GM23338 (cell line): ENCODE data around the gene POU1F1. TPM values are rescaled to one million over a fixed set of nuclear protein-coding genes. Genes with fewer than 3 reads are reported as not detected.
A peak's percentile ranks its signal among the peaks of the same experiment; 100 is the strongest.

Source experiments
- ATAC-seq: fragments of 200-7000 bp; cut with Tn5 transposase; 3 replicates; pipeline ENCODE4 v1.9.1; 2020
- DNase-seq: peaks from one replicate; pipeline ENCODE4 v3.0.0-alpha.2; 2015; ENCODE audit warnings: low spot score
- H2AFZ ChIP-seq: fragments of 200-600 bp; sonication (generic); 2 replicates; pipeline ENCODE4 v1.8.0; 2016; ENCODE audit warnings: antibody characterized with exemption, mild to moderate bottlenecking, moderate library complexity
- H3F3A ChIP-seq: fragments of 200-600 bp; sonication (generic); replicated peaks from 2 replicates; pipeline ENCODE4 v1.8.0; 2017; ENCODE audit warnings: antibody characterized with exemption, mixed run types, low read depth
- H3K27ac ChIP-seq: fragments of 200-600 bp; sonication (generic); 2 replicates; pipeline ENCODE4 v1.6.1; 2016; ENCODE audit warnings: low read depth
- H3K27me3 ChIP-seq: fragments of 200-600 bp; sonication (generic); 2 replicates; pipeline ENCODE4 v1.8.0; 2016; ENCODE audit warnings: mild to moderate bottlenecking, mixed run types, moderate library complexity; ENCODE audit not compliant: insufficient read depth
- H3K36me3 ChIP-seq: fragments of 200-600 bp; sonication (generic); 2 replicates; pipeline ENCODE4 v1.8.0; 2016; ENCODE audit warnings: mild to moderate bottlenecking; ENCODE audit not compliant: insufficient read depth
- H3K4me1 ChIP-seq: fragments of 200-600 bp; sonication (generic); 2 replicates; pipeline ENCODE4 v1.8.0; 2016; ENCODE audit warnings: mild to moderate bottlenecking, moderate library complexity; ENCODE audit not compliant: insufficient read depth
- H3K4me2 ChIP-seq: fragments of 200-600 bp; sonication (generic); 2 replicates; pipeline ENCODE4 v1.7.1; 2017; ENCODE audit warnings: mixed run types
- H3K4me3 ChIP-seq: fragments of 200-600 bp; sonication (generic); 2 replicates; pipeline ENCODE4 v1.6.1; 2016; ENCODE audit warnings: mixed run types
- H3K79me2 ChIP-seq: fragments of 200-600 bp; sonication (generic); replicated peaks from 2 replicates; pipeline ENCODE4 v1.8.0; 2017; ENCODE audit warnings: mild to moderate bottlenecking; ENCODE audit not compliant: insufficient read depth
- H3K9me2 ChIP-seq: fragments of 200-600 bp; sonication (generic); 2 replicates; pipeline ENCODE4 v1.8.0; 2017; ENCODE audit not compliant: insufficient read depth
- H4K20me1 ChIP-seq: fragments of 200-600 bp; sonication (generic); replicated peaks from 2 replicates; pipeline ENCODE4 v1.8.0; 2017; ENCODE audit warnings: mild to moderate bottlenecking; ENCODE audit not compliant: insufficient read depth
- H3K27ac Mint-ChIP-seq: 2 replicates; pipeline ENCODE4 v1.8.0; 2020; ENCODE audit warnings: inconsistent platforms, mild to moderate bottlenecking, moderate library complexity, mixed read lengths
- H3K27me3 Mint-ChIP-seq: 3 replicates; pipeline ENCODE4 v1.8.0; 2022; ENCODE audit warnings: low read depth, mild to moderate bottlenecking, moderate library complexity, mixed read lengths, inconsistent platforms; ENCODE audit not compliant: insufficient read depth, poor library complexity
- H3K36me3 Mint-ChIP-seq: 3 replicates; pipeline ENCODE4 v1.8.0; 2021; ENCODE audit warnings: low read depth, mild to moderate bottlenecking, inconsistent platforms, moderate library complexity, mixed read lengths
- H3K4me1 Mint-ChIP-seq: 3 replicates; pipeline ENCODE4 v1.8.0; 2020; ENCODE audit warnings: mild to moderate bottlenecking, inconsistent platforms, mixed read lengths
- H3K4me3 Mint-ChIP-seq: 3 replicates; pipeline ENCODE4 v1.8.0; 2021; ENCODE audit warnings: moderate library complexity, mild to moderate bottlenecking, inconsistent platforms, mixed read lengths
- H3K9me3 Mint-ChIP-seq: 3 replicates; pipeline ENCODE4 v1.8.0; 2020; ENCODE audit warnings: moderate library complexity, mild to moderate bottlenecking, inconsistent platforms, mixed read lengths
- CTCF ChIP-seq, 2 experiments: fragments of 200-600 bp in 1 of 2; sonication (generic) in 1 of 2; conservative IDR thresholded peaks; 2 replicates each; pipeline versions ENCODE4 v1.5.1 to v1.6.1; 2016 to 2017; ENCODE audit warnings: antibody characterized with exemption in 2 of 2, low read depth in 2 of 2, mild to moderate bottlenecking in 2 of 2, moderate library complexity in 1 of 2
- ETS1 ChIP-seq: IDR thresholded peaks from 2 replicates; pipeline ENCODE4 v1.6.1; 2016; ENCODE audit warnings: antibody characterized with exemption
- EZH2 ChIP-seq: fragments of 200-600 bp; sonication (generic); IDR thresholded peaks from one replicate; pipeline ENCODE4 v1.8.0; 2017; ENCODE audit warnings: antibody characterized with exemption, mild to moderate bottlenecking, low read depth; ENCODE audit not compliant: unreplicated experiment
- EZH2phosphoT487 ChIP-seq: fragments of 200-600 bp; sonication (generic); IDR thresholded peaks from one replicate; pipeline ENCODE4 v1.8.1; 2018; ENCODE audit warnings: antibody characterized with exemption; ENCODE audit not compliant: unreplicated experiment
- JUNB ChIP-seq: IDR thresholded peaks from one replicate; pipeline ENCODE4 v1.6.1; 2016; ENCODE audit warnings: antibody characterized with exemption; ENCODE audit not compliant: unreplicated experiment
- NANOG ChIP-seq: IDR thresholded peaks from 2 replicates; pipeline ENCODE4 v1.6.1; 2016; ENCODE audit warnings: antibody characterized with exemption, borderline replicate concordance
- POLR2AphosphoS5 ChIP-seq: IDR thresholded peaks from 2 replicates; pipeline ENCODE4 v1.6.1; 2016; ENCODE audit warnings: antibody characterized with exemption, low read depth
- REST ChIP-seq: IDR thresholded peaks from one replicate; pipeline ENCODE4 v1.6.1; 2018; ENCODE audit warnings: antibody characterized with exemption; ENCODE audit not compliant: unreplicated experiment
- ZNF114 ChIP-seq: fragments of 250-450 bp; sonication (Bioruptor Pico); IDR thresholded peaks from 2 replicates; pipeline ENCODE4 v1.5.0; 2020; ENCODE audit warnings: mild to moderate bottlenecking, moderate library complexity
- ZNF331 ChIP-seq: fragments of 250-450 bp; sonication (Bioruptor Pico); IDR thresholded peaks from 2 replicates; pipeline ENCODE4 v1.5.0; 2020; ENCODE audit warnings: low read depth, mild to moderate bottlenecking, moderate library complexity
- polyA plus RNA-seq: library from polyadenylated mRNA; unstranded; fragments of >200 nt; fragmentation: Nextera tagmentation; extraction: Ambion mirVana; gene quantifications from 2 replicates; pipeline ENCODE4 v1.2.1, GENCODE V29; 2016
- total RNA-seq: library from RNA; depleted of rRNA; stranded (reverse); fragments of >200 nt; shearing (Covaris generic); gene quantifications from 2 replicates; pipeline ENCODE4 v1.2.3, GENCODE V29; 2014

The POU1F1 gene
- total and polyA plus RNA-seq, 2 experiments from 2014 or later = not detected

GRCh38 chr3:87228316-87228715 is 48.1 kb downstream of the POU1F1 start (continued):
- TF ChIP-seq EZH2phosphoT487 = no peak
- no peak for TF ChIP-seq REST

GRCh38 chr3:87227835-87228144 is 48.6 kb downstream of the POU1F1 start:
- Histone ChIP-seq H3K27me3 (no peaks in the 10 kb centered on the region), H3K9me2 (no peaks in the 10 kb centered on the region), H3K4me2 (peak overlapping the region; percentile 78), H3K36me3 (no peaks in the 10 kb centered on the region), H3K79me2 (peaks cover 54% of the 10 kb centered on the region), H3K4me1 (peaks cover 25% of the 10 kb centered on the region), H2AFZ (peak overlapping the region; percentile 80), H3K4me3 (peak overlapping the region; percentile 95), H3F3A (no peaks in the 10 kb centered on the region), H4K20me1 (0 out of 2 replicates have a peak, but pooled peaks cover 8% of the 10 kb centered on the region), H3K27ac (peak overlapping the region; percentile 95)
- Mint-ChIP-seq H3K27ac (peak overlapping the region; percentile 99), H3K9me3 (no peaks in the 10 kb centered on the region), H3K36me3 (no peaks in the 10 kb centered on the region), H3K4me1 (peaks cover 35% of the 10 kb centered on the region), H3K4me3 (peak overlapping the region; percentile 93), H3K27me3 (peaks cover 7% of the 10 kb centered on the region)
- ATAC-seq = peak; percentile 44
- DNase-seq = peak; percentile 62
- TF ChIP-seq ZNF331 (CRISPR knock-in tag) (no peak), REST (no peak), EZH2phosphoT487 (no peak), EZH2 (no peak), NANOG (no peak), ETS1 (no peak), JUNB (no peak), CTCF (conservative IDR thresholded peaks at IDR 0.05; ENCODE audit: low read depth in 2 of 2) (no peak), ZNF114 (CRISPR knock-in tag) (no peak), POLR2AphosphoS5 (no peak)
